ENCODE measurements around the gene CLRN3. TPM values are rescaled to one million over a fixed set of nuclear protein-coding genes. Genes with fewer than 3 reads are reported as not detected.

CLRN3 gene
- total RNA-seq, 4 donors from 2014 or later: not detected

DNA sequence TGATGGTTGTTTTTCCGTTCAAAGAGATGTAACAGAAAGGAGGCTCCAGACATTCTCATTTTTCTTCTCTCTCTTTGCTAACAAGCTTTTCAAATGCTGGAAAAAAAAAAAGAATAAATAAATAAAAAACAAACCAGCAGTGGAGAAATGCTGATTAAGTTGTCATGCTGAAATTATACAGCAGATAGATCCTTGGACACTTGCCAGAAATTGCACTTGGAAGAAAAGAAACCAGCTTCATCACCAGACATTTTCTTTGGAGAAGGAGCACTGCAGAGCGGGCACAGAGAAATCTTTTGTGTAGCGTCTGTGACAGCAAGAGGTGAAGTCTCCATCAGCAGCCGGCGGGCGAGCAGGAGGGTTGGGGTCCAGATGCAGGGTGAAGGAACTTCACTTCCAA is 55.8 kb downstream of the CLRN3 start:
- no peak for TF ChIP-seq CTCF (IDR thresholded peaks at IDR 0.05; ENCODE audit: low read depth)

- TF ChIP-seq CTCF (IDR thresholded peaks at IDR 0.05; ENCODE audit: low read depth): no peak
Measured at GRCh38 chr10:127836176-127836575, 56.6 kb downstream of the CLRN3 start.

DNA sequence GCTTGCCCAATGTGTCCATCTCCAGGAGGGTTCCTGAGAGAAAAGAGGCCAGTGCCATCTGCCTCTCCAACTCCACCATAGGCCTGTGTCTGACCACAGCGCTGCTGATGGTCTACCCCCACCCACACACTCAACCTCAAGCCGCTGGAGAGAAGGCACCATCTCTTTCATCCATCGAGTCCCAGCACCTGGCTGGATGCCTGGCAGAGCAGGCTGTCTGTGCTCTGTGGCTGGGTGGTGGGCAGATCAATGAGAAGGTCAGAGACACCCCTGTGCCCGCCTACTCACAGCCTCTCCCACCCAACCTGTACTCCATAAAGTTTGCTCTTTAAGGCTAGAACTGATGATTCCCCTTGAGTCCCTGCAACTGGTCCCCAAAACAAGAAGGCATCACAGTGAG is 58.0 kb downstream of the CLRN3 start:
- TF ChIP-seq CTCF (IDR thresholded peaks at IDR 0.05; ENCODE audit: low read depth): no peak

- TF ChIP-seq CTCF (IDR thresholded peaks at IDR 0.05; ENCODE audit: low read depth): no peak
Measured at GRCh38 chr10:127834221-127834620, 58.5 kb downstream of the CLRN3 start.

- no peak for TF ChIP-seq CTCF (IDR thresholded peaks at IDR 0.05; ENCODE audit: low read depth)
Measured at GRCh38 chr10:127833804-127834203, 58.9 kb downstream of the CLRN3 start.

DNA sequence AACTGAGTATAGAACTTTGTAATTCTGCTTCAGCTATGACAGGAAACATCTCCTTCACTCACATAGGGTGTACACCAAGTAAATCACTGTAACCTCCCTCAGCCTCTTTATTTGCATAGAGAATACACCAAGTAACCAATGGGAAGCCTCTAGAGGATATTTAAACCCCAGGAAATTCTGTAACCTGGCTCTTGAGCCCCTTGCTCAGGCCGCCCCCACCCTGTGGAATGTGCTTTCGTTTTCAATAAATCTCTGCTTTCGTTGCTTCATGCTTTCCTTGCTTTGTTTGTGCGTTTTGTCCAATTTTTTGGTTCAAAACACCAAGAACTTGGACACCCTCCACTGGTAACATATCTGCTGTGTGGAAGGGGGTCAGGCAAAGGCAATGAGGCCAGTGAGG is 60.2 kb downstream of the CLRN3 start:
- TF ChIP-seq CTCF (IDR thresholded peaks at IDR 0.05; ENCODE audit: low read depth): no peak

DNA sequence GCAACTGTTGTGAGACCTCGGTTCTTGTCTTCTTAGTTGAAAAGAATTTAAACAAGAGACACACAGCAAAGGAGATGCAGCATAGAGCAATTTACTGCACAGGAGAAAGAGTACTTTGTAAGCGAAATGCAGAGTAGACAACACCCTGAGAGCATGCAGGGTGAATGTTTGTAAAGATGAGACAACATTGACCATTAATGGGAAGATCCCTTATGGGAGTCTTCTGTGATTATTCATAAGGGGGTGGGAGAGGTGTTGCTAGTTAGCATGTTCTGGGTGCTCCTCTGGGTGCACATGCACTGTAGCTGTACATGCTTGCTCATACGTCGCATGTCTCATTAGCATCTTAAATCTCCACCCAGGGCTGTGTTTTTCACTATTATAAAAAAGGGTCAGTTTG is 62.3 kb downstream of the CLRN3 start:
- no peak for TF ChIP-seq CTCF (IDR thresholded peaks at IDR 0.05; ENCODE audit: low read depth)

Other genes with a start within 250 kb of the CLRN3 start
- gene FOXI2, start 155.8 kb downstream of the CLRN3 start, total RNA-seq: under 1 TPM in 1 of 4 donors, not detected in 3; 0.22 TPM
- gene PTPRE, start 14.2 kb upstream of the CLRN3 start, total RNA-seq: 10 to 100 TPM; 10.7 to 66.8 (median 27.9) TPM
- gene MKI67, start 233.5 kb upstream of the CLRN3 start, total RNA-seq: 1 to 10 TPM in 2 of 4 donors, under 1 TPM in 2; 0.49 to 6.5 (median 3.1) TPM

All from subcutaneous adipose tissue (tissue), 4 donors.